Thoracic aorta (tissue), 2 donors: ENCODE measurements around the gene FNDC11. TPM values are rescaled to one million over a fixed set of nuclear protein-coding genes. Genes with fewer than 3 reads are reported as not detected.

Experiments used
- ATAC-seq: fragments of 150-250 bp; one replicate; pipeline ENCODE4 v1.8.0; 2017; ENCODE audit warnings: low read depth; ENCODE audit not compliant: insufficient number of reproducible peaks, low FRiP score
- DNase-seq: peaks from one replicate; pipeline ENCODE4 v3.0.0-alpha.2; 2020; ENCODE audit warnings: low spot score
- H3K27ac ChIP-seq, 2 donors: fragments of 200-600 bp; sonication (generic); 1 replicate in 1 of 2; 2 replicates in 1 of 2; pipeline ENCODE4 v1.5.1; 2016; ENCODE audit warnings: mild to moderate bottlenecking in 2 of 2, moderate library complexity in 2 of 2
- H3K27me3 ChIP-seq: fragments of 200-600 bp; sonication (generic); replicated peaks from 2 replicates; pipeline ENCODE4 v1.6.0; 2016; ENCODE audit warnings: mild to moderate bottlenecking; ENCODE audit not compliant: insufficient read depth
- H3K36me3 ChIP-seq: fragments of 200-600 bp; sonication (generic); one replicate; pipeline ENCODE4 v1.5.1; 2016
- H3K4me1 ChIP-seq, 2 donors: fragments of 200-600 bp; sonication (generic); 1 replicate in 1 of 2; 2 replicates in 1 of 2; pipeline versions ENCODE4 v1.5.1 to v1.6.0; 2016; ENCODE audit warnings: low read depth in 2 of 2, mild to moderate bottlenecking in 1 of 2; ENCODE audit not compliant: control insufficient read depth in 1 of 2
- H3K4me3 ChIP-seq: fragments of 200-600 bp; sonication (generic); 2 replicates; pipeline ENCODE4 v1.5.1; 2016; ENCODE audit warnings: mild to moderate bottlenecking
- H3K9me3 ChIP-seq: fragments of 200-600 bp; sonication (generic); 2 replicates; pipeline ENCODE4 v1.5.1; 2016
- CTCF ChIP-seq: fragments of 200-600 bp; sonication (generic); IDR thresholded peaks from one replicate; pipeline ENCODE4 v1.5.1; 2019; ENCODE audit warnings: antibody characterized with exemption
- total RNA-seq, 2 donors: library from RNA; depleted of rRNA; stranded (reverse); fragments of >200 nt; gene quantifications; one replicate each; pipeline versions ENCODE4 v1.1.0 to v1.2.3, GENCODE V29; 2016

Gene FNDC11
- total RNA-seq, 2 donors from 2014 or later, result 0.54 TPM; not detected in 1

- H3K4me1 ChIP-seq, result no peaks in the 10 kb centered on the region
- TF ChIP-seq CTCF, result no peak
- DNase-seq, result no peak
- H3K4me3 ChIP-seq, result no peak overlapping the region
- peaks cover 16% of the 10 kb centered on the region for H3K36me3 ChIP-seq
- no peaks in the 10 kb centered on the region for H3K9me3 ChIP-seq
- H3K27ac ChIP-seq, result no peak overlapping the region
- no peak for ATAC-seq
- H3K27me3 ChIP-seq, result no peaks in the 10 kb centered on the region
These were observed 32.8 kb downstream of the FNDC11 start for GRCh38 chr20:63586797-63587196.

GRCh38 chr20:63587256-63587655, 33.3 kb downstream of the FNDC11 start:
- Histone ChIP-seq H3K27me3 (no peaks in the 10 kb centered on the region), H3K9me3 (no peaks in the 10 kb centered on the region), H3K27ac (no peak overlapping the region), H3K36me3 (peaks cover 20% of the 10 kb centered on the region), H3K4me3 (no peak overlapping the region), H3K4me1 (no peaks in the 10 kb centered on the region)
- DNase-seq (no peak), ATAC-seq (no peak)
- TF ChIP-seq CTCF, result no peak

- Histone ChIP-seq H3K36me3 (peaks cover 24% of the 10 kb centered on the region), H3K27ac (no peak overlapping the region), H3K27me3 (no peaks in the 10 kb centered on the region), H3K4me1 (no peaks in the 10 kb centered on the region), H3K9me3 (no peaks in the 10 kb centered on the region), H3K4me3 (no peak overlapping the region)
- TF ChIP-seq CTCF, result no peak
- ATAC-seq (no peak), DNase-seq (no peak)
These were observed 34.0 kb downstream of the FNDC11 start for GRCh38 chr20:63587776-63588591.

GRCh38 chr20:63588641-63589041, 34.7 kb downstream of the FNDC11 start:
- Histone ChIP-seq H3K36me3 (peaks cover 30% of the 10 kb centered on the region), H3K27me3 (no peaks in the 10 kb centered on the region), H3K9me3 (no peaks in the 10 kb centered on the region), H3K4me1 (no peaks in the 10 kb centered on the region), H3K4me3 (no peak overlapping the region), H3K27ac (no peak overlapping the region)
- DNase-seq, result no peak
- ATAC-seq, result no peak
- TF ChIP-seq CTCF, result no peak

GRCh38 chr20:63589261-63590217, 35.6 kb downstream of the FNDC11 start:
- H3K36me3 ChIP-seq, result peaks cover 31% of the 10 kb centered on the region
- H3K4me1 ChIP-seq, result peaks cover 0 to 5% of the 10 kb centered on the region in 2 donors
- H3K27me3 ChIP-seq, result no peaks in the 10 kb centered on the region
- ATAC-seq (no peak), DNase-seq (no peak)
- no peak for TF ChIP-seq CTCF
- H3K9me3 ChIP-seq, result no peaks in the 10 kb centered on the region
- H3K27ac ChIP-seq, result no peak overlapping the region
- no peak overlapping the region for H3K4me3 ChIP-seq
